A549 (cell line): ENCODE data around the gene HSPA1A. TPM values are rescaled to one million over a fixed set of nuclear protein-coding genes. Genes with fewer than 3 reads are reported as not detected.
A peak's percentile ranks its signal among the peaks of the same experiment; 100 is the strongest.

Source experiments
- ATAC-seq, 2 experiments: fragments of 200-7000 bp in 1 of 2; fragments of >200 bp in 1 of 2; cut with Nextera tagmentation in 1 of 2; cut with Tn5 transposase in 1 of 2; 3 replicates each; pipeline versions ENCODE4 v1.8.0 to v1.9.1; 2018 to 2020; ENCODE audit warnings: mild to moderate bottlenecking in 1 of 2, moderate library complexity in 1 of 2
- CTCF ChIA-PET: fragments of 300-600 bp; sonication (Branson Sonifier 250); formaldehyde crosslinking; extraction: SDS; loops from one replicate; lab custom pipeline; 2021; ENCODE audit warnings: antibody characterized with exemption, inconsistent platforms; lab: Yijun Ruan, JAX
- POLR2A ChIA-PET: fragments of 350-600 bp; formaldehyde crosslinking; extraction: SDS; loops from one replicate; lab custom pipeline; 2021; ENCODE audit warnings: antibody characterized with exemption, inconsistent platforms; lab: Yijun Ruan, JAX
- DNase-seq, 2 experiments: peaks; one replicate each; pipeline versions ENCODE4 v3.0.0 to v3.0.0-alpha.2; 2011 to 2016; ENCODE audit warnings: low read depth in 1 of 2, low spot score in 1 of 2
- FAIRE-seq: peaks from 2 replicates; lab custom pipeline; 2011; peaks lifted over from hg19 to GRCh38; lab: Jason Lieb, UNC
- H3K27ac ChIP-seq, 2 experiments: fragments of >200 bp; sonication (Bioruptor Twin); formaldehyde crosslinking; 3 replicates each; pipeline ENCODE4 v1.5.1; 2016 to 2017
- H3K4me1 ChIP-seq: fragments of >200 bp; sonication (Bioruptor Twin); formaldehyde crosslinking; 3 replicates; pipeline ENCODE4 v1.6.1; 2016
- H3K4me2 ChIP-seq: fragments of >200 bp; sonication (Bioruptor Twin); formaldehyde crosslinking; 3 replicates; pipeline ENCODE4 v1.6.1; 2016
- H3K4me3 ChIP-seq: fragments of >200 bp; sonication (Bioruptor Twin); formaldehyde crosslinking; 3 replicates; pipeline ENCODE4 v1.5.1; 2016
- H3K9me3 ChIP-seq: fragments of >200 bp; sonication (Bioruptor Twin); formaldehyde crosslinking; 3 replicates; pipeline ENCODE4 v1.6.1; 2016
- ATOH8 ChIP-seq: fragments of 250-450 bp; sonication (Bioruptor Pico); IDR thresholded peaks from 2 replicates; pipeline ENCODE4 v1.5.0; 2020; ENCODE audit warnings: low read depth, mild to moderate bottlenecking, moderate library complexity
- BHLHE40 ChIP-seq: IDR thresholded peaks from 2 replicates; pipeline ENCODE4 v1.6.1; 2012; ENCODE audit warnings: low read depth, low read length, inconsistent platforms
- CBX2 ChIP-seq: fragments of 200-600 bp; sonication (generic); IDR thresholded peaks from 2 replicates; pipeline ENCODE4 v1.6.1; 2016; ENCODE audit warnings: low read depth, mild to moderate bottlenecking, borderline replicate concordance
- CEBPB ChIP-seq, 2 experiments: fragments of >200 bp in 1 of 2; sonication (Bioruptor Twin) in 1 of 2; formaldehyde crosslinking in 1 of 2; IDR thresholded peaks; 2 replicates each; pipeline ENCODE4 v1.6.1; 2012 to 2016
- CHD2 ChIP-seq: fragments of 150-350 bp; IDR thresholded peaks from 2 replicates; pipeline ENCODE4 v1.6.1; 2014; ENCODE audit warnings: low read length; ENCODE audit not compliant: partially characterized antibody
- ELK1 ChIP-seq: fragments of 150-350 bp; IDR thresholded peaks from 2 replicates; pipeline ENCODE4 v1.6.1; 2014; ENCODE audit warnings: low read depth, mild to moderate bottlenecking, low read length
- EP300 ChIP-seq, 2 experiments: fragments of >200 bp; sonication (Bioruptor Twin); formaldehyde crosslinking; IDR thresholded peaks; 2 replicates in 1 of 2; 3 replicates in 1 of 2; pipeline ENCODE4 v1.6.1; 2016 to 2017
- ESRRA ChIP-seq: fragments of 150-350 bp; IDR thresholded peaks from 2 replicates; pipeline ENCODE4 v1.6.1; 2014; ENCODE audit warnings: mild to moderate bottlenecking, low read length, borderline replicate concordance
- HDAC2 ChIP-seq: fragments of 200-600 bp; sonication (generic); IDR thresholded peaks from 2 replicates; pipeline ENCODE4 v1.6.1; 2016
- HES2 ChIP-seq: fragments of >200 bp; sonication (Bioruptor Twin); formaldehyde crosslinking; IDR thresholded peaks from 2 replicates; pipeline ENCODE4 v1.6.1; 2016
- HMGXB4 ChIP-seq: fragments of 250-450 bp; sonication (Bioruptor Pico); IDR thresholded peaks from 2 replicates; pipeline ENCODE4 v1.5.0; 2021; ENCODE audit warnings: mild to moderate bottlenecking, moderate library complexity, borderline replicate concordance
- HOXB13 ChIP-seq: fragments of 250-450 bp; sonication (Bioruptor Pico); IDR thresholded peaks from 2 replicates; pipeline ENCODE4 v1.5.0; 2020; ENCODE audit warnings: low read depth, mild to moderate bottlenecking, moderate library complexity
- JUNB ChIP-seq: fragments of >200 bp; sonication (Bioruptor Twin); formaldehyde crosslinking; IDR thresholded peaks from 2 replicates; pipeline ENCODE4 v1.6.1; 2016
- MYC ChIP-seq: IDR thresholded peaks from 2 replicates; pipeline ENCODE4 v1.6.1; 2012; ENCODE audit warnings: mild to moderate bottlenecking, inconsistent platforms, low read length, improper control_type of control experiment, borderline replicate concordance
- NR3C1 ChIP-seq: fragments of >200 bp; sonication (Bioruptor Twin); formaldehyde crosslinking; IDR thresholded peaks from 3 replicates; pipeline ENCODE4 v1.6.1; 2017
- PHF8 ChIP-seq: fragments of 200-600 bp; sonication (generic); IDR thresholded peaks from 2 replicates; pipeline ENCODE4 v1.6.1; 2016; ENCODE audit warnings: low read depth, mild to moderate bottlenecking, antibody characterized with exemption, moderate library complexity, borderline replicate concordance
- RARB ChIP-seq: fragments of 250-450 bp; sonication (Bioruptor Pico); IDR thresholded peaks from 2 replicates; pipeline ENCODE4 v1.8.0; 2021; ENCODE audit warnings: mild to moderate bottlenecking, moderate library complexity
- REST ChIP-seq: fragments of 200-600 bp; sonication (generic); IDR thresholded peaks from 2 replicates; pipeline ENCODE4 v1.6.1; 2016; ENCODE audit warnings: antibody characterized with exemption, mild to moderate bottlenecking, moderate library complexity
- RNF2 ChIP-seq: fragments of 200-600 bp; sonication (generic); IDR thresholded peaks from 2 replicates; pipeline ENCODE4 v1.6.1; 2016; ENCODE audit warnings: low read depth, mild to moderate bottlenecking, antibody characterized with exemption, moderate library complexity, borderline replicate concordance
- SREBF2 ChIP-seq: fragments of 450-650 bp; IDR thresholded peaks from 2 replicates; pipeline ENCODE4 v1.6.1; 2014; ENCODE audit warnings: mild to moderate bottlenecking, moderate library complexity
- USF2 ChIP-seq: fragments of 450-650 bp; IDR thresholded peaks from 2 replicates; pipeline ENCODE4 v1.6.1; 2014; ENCODE audit warnings: antibody characterized with exemption
- ZNF302 ChIP-seq: fragments of 250-450 bp; sonication (Bioruptor Pico); IDR thresholded peaks from 2 replicates; pipeline ENCODE4 v1.9.0; 2021; ENCODE audit warnings: inconsistent platforms, mild to moderate bottlenecking, moderate library complexity
- WGBS: methylation state at CpG from one replicate; pipeline ENCODE4 v1.1.6; 2017; ENCODE audit errors: missing lambda C conversion rate; 5-methylcytosine and 5-hydroxymethylcytosine counted together
- polyA plus RNA-seq, 4 experiments: library from polyadenylated mRNA; depleted of rRNA in 3 of 4; stranded (reverse); fragments of >200 nt; fragmentation: RNase III in 1 of 4; extraction: RNeasy Plus Mini Kit Qiagen cat#74134 plus additional on column Dnase treatment in 1 of 4; gene quantifications; 2 replicates in 3 of 4; 3 replicates in 1 of 4; pipeline ENCODE4 v1.2.3, GENCODE V29; 2011 to 2017

HSPA1A gene
- polyA plus RNA-seq, 2 of the 4 experiments (the other 2 are of a cell fraction) = 122 to 204 TPM

GRCh38 chr6:31825553-31825952 is 10.2 kb downstream of the HSPA1A start:
- peaks cover 34% of the 10 kb centered on the region for H3K4me1 ChIP-seq
- H3K27ac ChIP-seq = peak overlapping the region in 1 of 2 experiments; percentile 94; a peak in 3 of 6 replicates
- 90% methylated on average over 4 of the region's 4 CpGs for WGBS
- POLR2A ChIA-PET = interaction anchor here (2.9 kb wide), 1 partner anchor 11 kb away, joined by 82 read pairs; the partner anchor contains the start of genes HSPA1A and HSPA1L
- FAIRE-seq (no peak), ATAC-seq (no peak), DNase-seq (no peak)
- no peaks in the 10 kb centered on the region for H3K9me3 ChIP-seq
- H3K4me3 ChIP-seq = no peak overlapping the region
- TF ChIP-seq CHD2 (no peak), ATOH8 (CRISPR knock-in tag) (no peak), USF2 (no peak), JUNB (no peak), EP300 (IDR thresholded peaks at IDR 0.05) (no peak), HDAC2 (no peak)
- H3K4me2 ChIP-seq = no peak overlapping the region
- CTCF ChIA-PET = no interaction called here

GRCh38 chr6:31826793-31827285 is 11.5 kb downstream of the HSPA1A start:
- FAIRE-seq = no peak
- 0% methylated on average over 13 of the region's 13 CpGs for WGBS
- CTCF ChIA-PET = interaction anchor here (0.8 to 1.8 kb wide), 7 partner anchors 9 to 147 kb away, joined by 3 to 8 read pairs (median 3); partner anchors contain the start of genes HSPA1A, HSPA1L and VARS1
- H3K27ac ChIP-seq = peak overlapping the region; percentile 88 to 94
- peak; percentile 53 to 79 for DNase-seq
- H3K9me3 ChIP-seq = no peaks in the 10 kb centered on the region
- peak overlapping the region; percentile 89 for H3K4me2 ChIP-seq
- POLR2A ChIA-PET = interaction anchor here (0.6 to 2.9 kb wide), 32 partner anchors 9 to 285 kb away, joined by 3 to 82 read pairs (median 5); partner anchors contain the start of genes ABHD16A, BAG6, C6orf47 and CSNK2B
- ATAC-seq = peak; percentile 48 to 50; a peak in 5 of 6 replicates
- TF ChIP-seq CEBPB (IDR thresholded peaks at IDR 0.05) = no peak
- TF ChIP-seq PHF8 = no peak
- no peak for TF ChIP-seq ZNF302
- H3K4me1 ChIP-seq = peaks cover 38% of the 10 kb centered on the region
- H3K4me3 ChIP-seq = peak overlapping the region; percentile 35

- Histone ChIP-seq H3K27ac (peak within 1 kb of the TSS; percentile 88 to 94), H3K4me3 (peak within 1 kb of the TSS; percentile 48), H3K4me2 (peak within 1 kb of the TSS; percentile 89), H3K9me3 (no peaks in the 10 kb centered on the region), H3K4me1 (peaks cover 38% of the 10 kb centered on the region)
- under 1% methylated on average over 32 of the region's 56 CpGs for WGBS
- DNase-seq (peak; percentile 96 to 99), FAIRE-seq (no peak), ATAC-seq (peak; percentile 85 to 93)
- ChIA-PET POLR2A (interaction anchor here (0.6 to 2.9 kb wide), 31 partner anchors 9 to 286 kb away, joined by 3 to 82 read pairs (median 5); partner anchors contain the start of genes ABHD16A, BAG6, C6orf47 and CSNK2B), CTCF (interaction anchor here (0.9 to 1.8 kb wide), 6 partner anchors 10 to 147 kb away, joined by 3 to 8 read pairs (median 4); partner anchors contain the start of genes HSPA1A, HSPA1L and VARS1)
- TF ChIP-seq REST (no peak; the same call in 1 of the 2 replicates), RNF2 (no peak), HOXB13 (CRISPR knock-in tag) (no peak), HES2 (no peak), MYC (no peak), ELK1 (no peak), RARB (CRISPR knock-in tag) (no peak), CBX2 (no peak), NR3C1 (no peak), ZNF302 (no peak), ESRRA (no peak), BHLHE40 (no peak), SREBF2 (no peak), HMGXB4 (CRISPR knock-in tag) (no peak)
Measured at GRCh38 chr6:31827286-31828079, 12.1 kb downstream of the HSPA1A start, which contains the start of gene HSPA1B. Gene HSPA1B (plus strand): TSS chr6:31827738. CDS start chr6:31827951, 213 bp downstream.
